H9 (cell line): Measurements from ENCODE around the gene CYP19A1. TPM values are rescaled to one million over a fixed set of nuclear protein-coding genes. Genes with fewer than 3 reads are reported as not detected.

Experiments
- DNase-seq: peaks from one replicate; pipeline ENCODE4 v3.0.0-alpha.2; 2017
- H2AFZ ChIP-seq: one replicate; pipeline ENCODE4 v1.6.1; 2013; ENCODE audit warnings: mild to moderate bottlenecking, low read length, control low read depth, moderate library complexity
- H2AK5ac ChIP-seq: 2 replicates; pipeline ENCODE4 v1.6.1; 2013; ENCODE audit warnings: low read length, control low read depth, mixed read lengths; ENCODE audit not compliant: insufficient read length
- H2BK120ac ChIP-seq: one replicate; pipeline ENCODE4 v1.6.1; 2013; ENCODE audit warnings: low read depth, mild to moderate bottlenecking, low read length, control low read depth, inconsistent platforms; ENCODE audit not compliant: poor library complexity, severe bottlenecking
- H2BK12ac ChIP-seq: 2 replicates; pipeline ENCODE4 v1.6.1; 2013; ENCODE audit warnings: low read length, control low read depth, mixed read lengths, low read depth; ENCODE audit not compliant: insufficient read length
- H2BK15ac ChIP-seq: 2 replicates; pipeline ENCODE4 v1.6.1; 2013; ENCODE audit warnings: low read depth, low read length, control low read depth
- H2BK20ac ChIP-seq: one replicate; pipeline ENCODE4 v1.6.1; 2013; ENCODE audit warnings: low read depth, mild to moderate bottlenecking, low read length, control low read depth, inconsistent platforms; ENCODE audit not compliant: poor library complexity, severe bottlenecking
- H2BK5ac ChIP-seq: 2 replicates; pipeline ENCODE4 v1.6.1; 2013; ENCODE audit warnings: low read length, control low read depth, mixed read lengths; ENCODE audit not compliant: insufficient read length
- H3K14ac ChIP-seq: 2 replicates; pipeline ENCODE4 v1.6.1; 2013; ENCODE audit warnings: low read length, control low read depth; ENCODE audit not compliant: insufficient read depth
- H3K18ac ChIP-seq: 2 replicates; pipeline ENCODE4 v1.6.1; 2013; ENCODE audit warnings: low read depth, mild to moderate bottlenecking, mixed read lengths, low read length, control low read depth; ENCODE audit not compliant: insufficient read length
- H3K23ac ChIP-seq: 2 replicates; pipeline ENCODE4 v1.6.1; 2013; ENCODE audit warnings: low read length, control low read depth, mixed read lengths, low read depth; ENCODE audit not compliant: insufficient read length
- H3K23me2 ChIP-seq: 2 replicates; pipeline ENCODE4 v1.6.1; 2013; ENCODE audit warnings: low read depth, mild to moderate bottlenecking, mixed read lengths, low read length, control low read depth; ENCODE audit not compliant: insufficient read length, poor library complexity, severe bottlenecking
- H3K27ac ChIP-seq: 2 replicates; pipeline ENCODE4 v1.5.1; 2013; ENCODE audit warnings: low read length, control low read depth, mixed read lengths, low read depth; ENCODE audit not compliant: insufficient read length
- H3K27me3 ChIP-seq: 2 replicates; pipeline ENCODE4 v1.6.1; 2013; ENCODE audit warnings: low read length, control low read depth, inconsistent platforms; ENCODE audit not compliant: insufficient read depth
- H3K4ac ChIP-seq: 2 replicates; pipeline ENCODE4 v1.6.1; 2013; ENCODE audit warnings: low read depth, mild to moderate bottlenecking, control low read depth, inconsistent platforms, low read length, moderate library complexity
- H3K4me1 ChIP-seq: 2 replicates; pipeline ENCODE4 v1.6.1; 2013; ENCODE audit warnings: low read length, control low read depth, inconsistent platforms; ENCODE audit not compliant: insufficient read depth
- H3K4me2 ChIP-seq: 2 replicates; pipeline ENCODE4 v1.6.1; 2013; ENCODE audit warnings: low read length, control low read depth, mixed read lengths; ENCODE audit not compliant: insufficient read length, insufficient read depth
- H3K56ac ChIP-seq: 2 replicates; pipeline ENCODE4 v1.6.1; 2013; ENCODE audit warnings: low read depth, mild to moderate bottlenecking, mixed read lengths, low read length, control low read depth; ENCODE audit not compliant: insufficient read length
- H3K79me1 ChIP-seq: 2 replicates; pipeline ENCODE4 v1.6.1; 2013; ENCODE audit warnings: low read depth, mild to moderate bottlenecking, moderate library complexity, low read length, control low read depth, inconsistent platforms; ENCODE audit not compliant: insufficient read depth, poor library complexity, severe bottlenecking
- H3K79me2 ChIP-seq: 2 replicates; pipeline ENCODE4 v1.6.1; 2013; ENCODE audit warnings: low read length, control low read depth, inconsistent platforms; ENCODE audit not compliant: insufficient read depth
- H3K9ac ChIP-seq: 2 replicates; pipeline ENCODE4 v1.6.1; 2013; ENCODE audit warnings: low read length, control low read depth, mixed read lengths; ENCODE audit not compliant: insufficient read length; ENCODE audit errors: extremely low read depth
- H3K9me3 ChIP-seq: one replicate; pipeline ENCODE4 v1.6.1; 2013; ENCODE audit warnings: low read depth, low read length, inconsistent platforms; ENCODE audit not compliant: control insufficient read depth
- H3T11ph ChIP-seq: one replicate; pipeline ENCODE4 v1.6.1; 2013; ENCODE audit warnings: mild to moderate bottlenecking, low read length, control low read depth, inconsistent platforms
- H4K20me1 ChIP-seq: one replicate; pipeline ENCODE4 v1.6.1; 2013; ENCODE audit not compliant: control insufficient read depth, insufficient read length, insufficient read depth
- H4K5ac ChIP-seq: 2 replicates; pipeline ENCODE4 v1.6.1; 2013; ENCODE audit warnings: low read depth, mild to moderate bottlenecking, mixed read lengths, low read length, control low read depth; ENCODE audit not compliant: insufficient read length
- H4K8ac ChIP-seq: replicated peaks from 2 replicates; pipeline ENCODE4 v1.6.1; 2013; ENCODE audit warnings: low read length, control low read depth, mixed read lengths, low read depth; ENCODE audit not compliant: insufficient read length
- H4K91ac ChIP-seq: 2 replicates; pipeline ENCODE4 v1.6.1; 2013; ENCODE audit warnings: low read depth, mild to moderate bottlenecking, moderate library complexity, mixed read lengths, low read length, control low read depth; ENCODE audit not compliant: insufficient read length
- H3K27ac Mint-ChIP-seq, 3 experiments: 2 replicates in 2 of 3; 3 replicates in 1 of 3; pipeline ENCODE4 v1.8.0; 2020 to 2021; ENCODE audit warnings: mixed read lengths in 3 of 3, mild to moderate bottlenecking in 1 of 3, moderate library complexity in 1 of 3
- H3K27me3 Mint-ChIP-seq: 2 replicates; pipeline ENCODE4 v1.8.0; 2021; ENCODE audit warnings: low read depth, mild to moderate bottlenecking, moderate library complexity, mixed read lengths
- H3K36me3 Mint-ChIP-seq, 3 experiments: 2 replicates in 2 of 3; 3 replicates in 1 of 3; pipeline ENCODE4 v1.8.0; 2020 to 2021; ENCODE audit warnings: low read depth in 3 of 3, mixed read lengths in 3 of 3; ENCODE audit not compliant: insufficient read depth in 1 of 3
- H3K4me1 Mint-ChIP-seq, 2 experiments: 2 replicates each; pipeline ENCODE4 v1.8.0; 2020; ENCODE audit warnings: mixed read lengths in 2 of 2
- H3K4me3 Mint-ChIP-seq, 2 experiments: 2 replicates in 1 of 2; 3 replicates in 1 of 2; pipeline ENCODE4 v1.8.0; 2020 to 2021; ENCODE audit warnings: mild to moderate bottlenecking in 2 of 2, mixed read lengths in 2 of 2, moderate library complexity in 1 of 2
- H3K9me3 Mint-ChIP-seq, 2 experiments: 2 replicates in 1 of 2; 3 replicates in 1 of 2; pipeline ENCODE4 v1.8.0; 2020; ENCODE audit warnings: mild to moderate bottlenecking in 2 of 2, mixed read lengths in 2 of 2, moderate library complexity in 1 of 2
- CTCF ChIP-seq: fragments of 200-600 bp; sonication (generic); conservative IDR thresholded peaks from 3 replicates; pipeline ENCODE4 v1.8.0; 2021; ENCODE audit warnings: antibody characterized with exemption, mild to moderate bottlenecking
- WGBS: extraction: QIAGEN DNeasy Blood & Tissue Kit; methylation state at CpG from one replicate; pipeline ENCODE4 v1.1.7; 2013; ENCODE audit warnings: missing lambda C conversion rate, low lambda C conversion rate, mixed read lengths; ENCODE audit not compliant: insufficient read length; ENCODE audit errors: extremely low coverage; 5-methylcytosine and 5-hydroxymethylcytosine counted together
- total RNA-seq: library from RNA; stranded (reverse); gene quantifications from 2 replicates; pipeline ENCODE4 v1.2.1, GENCODE V29; 2021

CYP19A1 gene
- total RNA-seq, 1 experiment from 2014 or later = not detected

- TF ChIP-seq CTCF = no peak
- no peak for DNase-seq
- Histone ChIP-seq H2BK15ac (no peak overlapping the region), H3K14ac (no peak overlapping the region), H2BK12ac (no peak overlapping the region), H4K20me1 (no peaks in the 10 kb centered on the region), H2BK20ac (no peak overlapping the region), H3T11ph (no peak overlapping the region), H3K23me2 (no peaks in the 10 kb centered on the region), H3K27me3 (no peaks in the 10 kb centered on the region), H3K79me2 (no peaks in the 10 kb centered on the region), H2AK5ac (no peak overlapping the region), H2BK120ac (no peak overlapping the region), H3K23ac (no peak overlapping the region), H3K79me1 (no peaks in the 10 kb centered on the region), H4K91ac (no peak overlapping the region), H3K4me2 (no peak overlapping the region), H3K4ac (no peak overlapping the region), H4K5ac (no peak overlapping the region), H3K4me1 (no peaks in the 10 kb centered on the region), H4K8ac (no peak overlapping the region), H3K9me3 (no peaks in the 10 kb centered on the region), H3K56ac (no peak overlapping the region), H2AFZ (no peak overlapping the region), H2BK5ac (no peak overlapping the region), H3K9ac (no peak overlapping the region), H3K18ac (no peak overlapping the region), H3K27ac (no peak overlapping the region)
- Mint-ChIP-seq H3K27ac (no peak overlapping the region), H3K36me3 (no peaks in the 10 kb centered on the region), H3K4me3 (no peak overlapping the region), H3K27me3 (peaks cover 3% of the 10 kb centered on the region), H3K9me3 (no peaks in the 10 kb centered on the region; a peak in 1 of 5 replicates), H3K4me1 (no peaks in the 10 kb centered on the region)
- no CpG with 5 or more reads among the region's 2 CpGs for WGBS
Observed at GRCh38 chr15:51320843-51321242, 17.6 kb downstream of the CYP19A1 start.
